ENCODE results near the gene PAFAH1B1.

PAFAH1B1 gene

DNA sequence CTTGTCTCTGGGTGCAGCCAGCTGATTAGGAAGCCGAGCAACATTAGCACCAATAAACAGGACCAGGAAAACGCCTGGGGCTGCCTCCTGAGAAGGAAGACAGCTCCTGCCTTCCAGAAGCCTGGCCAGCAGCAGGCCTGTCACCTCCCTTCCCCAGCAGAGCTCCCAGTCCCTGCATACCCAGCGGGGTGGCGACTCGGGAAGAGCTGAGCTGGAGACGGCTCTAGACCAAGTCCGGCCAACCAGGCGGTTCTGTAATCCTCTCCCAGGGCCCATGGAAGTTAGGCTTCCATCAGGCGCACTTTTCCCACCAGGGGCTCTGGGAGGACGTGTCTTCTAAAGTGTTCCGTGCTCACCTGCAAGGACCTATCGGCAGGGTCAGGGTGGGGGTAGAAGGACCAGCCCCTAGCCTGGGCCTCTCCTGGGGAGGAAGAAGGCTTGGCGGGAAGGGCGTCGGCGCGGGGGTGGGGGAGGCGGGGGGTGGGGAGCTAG is 130.1 kb downstream of the PAFAH1B1 start:
- DNase-seq = no peak

DNA sequence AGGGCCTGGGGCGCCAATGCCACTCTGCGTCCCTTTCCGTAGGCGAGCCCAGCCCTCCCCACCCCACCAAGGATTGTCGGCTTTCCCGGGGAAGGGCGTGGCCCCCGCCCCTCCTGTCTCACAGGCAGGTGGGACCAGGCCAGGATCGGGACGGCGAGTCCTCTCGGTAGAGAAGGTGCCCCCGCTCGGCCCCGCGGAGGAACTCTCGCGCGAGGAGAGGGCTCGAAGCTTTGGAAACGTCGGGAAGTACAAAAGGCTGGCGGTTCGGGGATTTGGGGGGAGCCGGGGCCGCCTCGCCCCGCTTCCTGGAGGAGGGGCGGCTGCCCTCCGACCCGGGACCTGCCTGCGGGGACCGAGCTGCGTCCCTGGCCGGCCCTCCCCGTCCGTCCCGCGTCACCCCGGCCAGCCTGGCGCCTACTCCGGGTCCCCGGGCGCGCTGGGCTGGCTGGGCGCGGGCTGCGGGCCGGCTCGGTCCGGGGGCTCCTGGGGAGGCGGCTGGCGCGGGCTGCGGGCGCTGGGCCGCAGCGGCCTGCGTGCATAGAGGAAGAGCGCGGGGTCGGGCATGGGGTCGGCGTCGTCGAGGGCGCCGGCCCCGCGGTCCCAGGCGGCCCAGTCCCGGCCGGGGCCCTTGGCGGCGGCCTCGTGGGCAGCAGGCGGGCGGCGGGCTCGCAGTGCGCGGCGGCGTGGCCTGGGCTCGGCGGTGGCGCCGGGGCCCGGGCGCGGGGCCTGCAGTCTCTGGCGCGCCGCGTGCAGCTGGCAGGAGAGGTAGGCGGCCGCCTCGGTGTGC is 130.7 kb downstream of the PAFAH1B1 start:
- no peak for DNase-seq

DNA sequence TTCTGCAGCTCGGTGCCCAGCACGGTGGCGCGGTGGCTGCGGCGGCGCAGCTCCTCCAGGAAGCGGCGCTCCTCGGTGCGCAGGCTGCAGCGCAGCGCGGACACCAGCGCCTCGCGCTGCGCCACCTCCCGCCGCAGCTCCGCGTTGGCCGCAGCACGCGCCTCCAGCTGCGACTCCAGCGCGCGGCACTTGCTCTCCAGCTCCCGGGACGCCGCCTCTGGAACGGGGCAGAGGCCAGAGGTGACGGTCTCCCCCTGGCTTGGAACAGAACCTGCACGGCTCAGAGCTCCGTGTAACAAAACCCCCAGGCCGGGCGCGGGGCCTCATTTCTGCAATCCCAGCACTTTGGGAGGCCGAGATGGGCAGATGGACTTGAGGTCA is 131.3 kb downstream of the PAFAH1B1 start:
- DNase-seq = no peak

DNA sequence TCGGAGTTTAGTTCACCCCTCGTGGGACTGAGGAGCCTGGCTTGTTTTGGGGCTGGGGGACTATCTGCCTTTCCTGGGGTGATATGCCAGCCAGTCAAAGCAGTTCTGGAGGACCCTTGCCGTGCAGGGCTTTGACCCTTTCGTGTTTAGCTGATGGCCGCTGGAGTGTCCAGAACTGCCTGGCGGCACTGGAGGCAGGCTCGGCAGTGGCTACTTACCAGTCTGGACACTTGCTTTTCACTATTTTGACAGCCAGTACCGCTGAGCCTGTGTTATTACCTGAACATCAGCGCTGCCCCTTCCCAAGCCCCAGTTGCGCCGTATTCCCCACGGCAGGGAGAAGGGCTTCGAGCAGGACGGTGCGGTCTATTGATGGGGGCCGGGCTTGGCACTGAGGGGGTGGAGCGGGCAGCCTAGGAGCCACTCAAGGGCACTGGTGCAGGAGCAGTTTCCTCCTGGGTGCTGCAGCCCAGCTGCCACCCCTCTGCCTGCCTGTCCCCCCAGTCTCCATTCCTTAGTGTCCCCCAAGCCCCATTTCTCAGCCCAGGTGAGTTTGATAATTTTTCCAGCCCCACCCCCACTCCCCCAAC is 137.4 kb downstream of the PAFAH1B1 start:
- DNase-seq = no peak

DNA sequence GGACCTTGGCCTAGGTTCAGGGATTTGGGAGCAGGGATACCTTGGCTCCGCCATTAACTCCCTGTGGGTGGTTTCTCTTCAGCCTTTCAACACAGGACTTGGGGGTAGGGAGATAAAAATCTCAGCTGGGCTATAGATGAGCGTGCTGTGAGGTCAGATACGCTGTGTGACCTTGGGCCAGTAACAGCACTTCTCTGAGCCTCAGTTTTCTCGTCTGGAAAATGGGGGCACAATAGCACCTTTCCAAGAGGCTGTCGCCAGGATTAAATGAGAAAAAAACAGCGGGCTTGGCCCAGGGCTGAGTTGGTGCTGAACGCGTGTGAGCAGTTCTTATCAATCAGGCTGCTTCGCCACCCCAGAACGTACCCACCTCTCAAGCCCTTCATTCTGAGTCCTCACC is 138.4 kb downstream of the PAFAH1B1 start:
- no peak for DNase-seq

DNA sequence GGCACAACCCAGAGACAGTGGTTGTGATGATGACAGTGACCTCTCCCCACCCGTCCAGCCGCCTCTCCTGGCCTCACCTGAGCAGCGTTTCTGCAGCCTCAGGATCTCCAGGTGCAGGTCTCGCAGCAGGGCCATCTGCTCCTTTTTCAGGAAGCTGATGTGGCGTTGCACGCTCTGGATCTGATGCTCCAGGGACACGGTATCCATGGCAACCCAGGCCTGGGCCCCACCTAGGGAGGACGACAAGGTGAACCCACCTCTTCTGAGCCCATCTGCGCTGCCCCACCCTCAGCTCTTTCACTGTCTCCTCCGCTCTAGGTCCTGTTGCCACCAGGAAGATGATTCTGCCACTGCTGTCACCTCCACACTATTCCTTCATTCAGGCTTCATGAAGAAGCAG is 141.5 kb downstream of the PAFAH1B1 start:
- DNase-seq = no peak

All from GF-D8 (cell line).